ENCODE results near the gene STARD5.

STARD5 gene

DNA sequence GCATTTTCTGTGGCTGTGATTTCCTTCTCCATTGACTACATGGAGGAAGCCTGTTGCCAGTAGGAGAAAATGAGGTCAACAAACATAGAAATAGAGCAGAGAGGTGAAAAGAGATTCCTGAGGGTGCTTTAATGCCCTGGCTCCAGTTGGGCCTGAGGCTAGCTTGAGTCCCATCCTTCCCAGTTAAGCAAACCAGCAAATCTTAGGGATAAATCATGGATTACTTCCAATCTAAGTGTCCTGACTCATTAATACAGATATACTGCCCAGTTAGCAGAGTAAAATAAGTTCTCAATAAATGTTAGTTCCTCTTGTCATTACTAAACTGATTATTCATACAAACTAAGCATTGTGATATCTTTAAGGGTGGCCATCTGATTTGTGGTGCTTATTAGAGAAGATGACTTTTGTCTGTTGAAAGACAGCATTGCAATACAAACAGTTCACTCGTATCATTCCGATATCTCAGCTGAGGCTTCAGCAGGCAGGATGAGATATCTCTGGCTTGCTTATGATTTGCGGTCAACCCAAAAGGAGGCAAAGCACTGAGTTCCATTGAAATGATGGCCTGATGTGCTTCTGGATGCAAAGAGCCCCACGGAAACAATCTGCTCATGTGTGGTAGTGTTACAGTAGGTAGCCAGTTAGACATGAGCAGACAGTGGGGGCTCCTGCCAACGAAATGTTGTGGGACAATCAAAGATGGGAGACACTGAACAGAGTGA is 6.6 kb upstream of the STARD5 start:
- Histone ChIP-seq H3K4me1 (no peaks in the 10 kb centered on the region), H3K36me3 (ENCODE audit: control insufficient read depth, insufficient read depth, low read length) (no peaks in the 10 kb centered on the region), H3K4me3 (ENCODE audit: low read depth, low read length) (no peak overlapping the region), H3K9me3 (ENCODE audit: control insufficient read depth, low read length) (no peaks in the 10 kb centered on the region), H3K27ac (no peak overlapping the region), H3K27me3 (ENCODE audit: control insufficient read depth, insufficient read depth, low read length) (no peaks in the 10 kb centered on the region), H3K79me2 (no peaks in the 10 kb centered on the region), H3K4me2 (ENCODE audit: low read length) (no peak overlapping the region), H2AFZ (no peak overlapping the region), H3K9ac (no peak overlapping the region)
- TF ChIP-seq, protein P1, sequence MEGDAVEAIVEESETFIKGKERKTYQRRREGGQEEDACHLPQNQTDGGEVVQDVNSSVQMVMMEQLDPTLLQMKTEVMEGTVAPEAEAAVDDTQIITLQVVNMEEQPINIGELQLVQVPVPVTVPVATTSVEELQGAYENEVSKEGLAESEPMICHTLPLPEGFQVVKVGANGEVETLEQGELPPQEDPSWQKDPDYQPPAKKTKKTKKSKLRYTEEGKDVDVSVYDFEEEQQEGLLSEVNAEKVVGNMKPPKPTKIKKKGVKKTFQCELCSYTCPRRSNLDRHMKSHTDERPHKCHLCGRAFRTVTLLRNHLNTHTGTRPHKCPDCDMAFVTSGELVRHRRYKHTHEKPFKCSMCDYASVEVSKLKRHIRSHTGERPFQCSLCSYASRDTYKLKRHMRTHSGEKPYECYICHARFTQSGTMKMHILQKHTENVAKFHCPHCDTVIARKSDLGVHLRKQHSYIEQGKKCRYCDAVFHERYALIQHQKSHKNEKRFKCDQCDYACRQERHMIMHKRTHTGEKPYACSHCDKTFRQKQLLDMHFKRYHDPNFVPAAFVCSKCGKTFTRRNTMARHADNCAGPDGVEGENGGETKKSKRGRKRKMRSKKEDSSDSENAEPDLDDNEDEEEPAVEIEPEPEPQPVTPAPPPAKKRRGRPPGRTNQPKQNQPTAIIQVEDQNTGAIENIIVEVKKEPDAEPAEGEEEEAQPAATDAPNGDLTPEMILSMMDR (IDR thresholded peaks at IDR 0.05), result no peak

DNA sequence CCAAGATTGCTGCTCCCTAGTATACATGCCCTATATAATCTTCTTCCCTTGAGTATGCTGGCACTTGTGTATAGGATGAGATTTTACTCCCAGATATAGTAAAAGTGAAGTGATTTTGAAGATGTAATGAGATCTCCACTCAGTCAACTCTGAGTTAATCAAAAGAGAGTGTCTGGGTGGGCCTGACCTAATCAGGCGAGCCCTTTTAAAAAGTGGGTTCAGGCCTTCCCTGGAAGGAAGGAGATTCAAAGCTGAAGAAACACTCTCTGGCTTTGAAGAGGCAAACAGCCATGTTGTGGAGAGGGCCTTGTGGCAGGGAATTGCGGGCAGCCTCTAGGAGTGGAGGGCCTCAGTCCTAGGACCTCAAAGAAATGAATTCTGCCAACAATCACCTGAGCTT is 5.5 kb upstream of the STARD5 start:
- Histone ChIP-seq H3K27me3 (ENCODE audit: control insufficient read depth, insufficient read depth, low read length) (no peaks in the 10 kb centered on the region), H3K79me2 (no peaks in the 10 kb centered on the region), H3K4me2 (ENCODE audit: low read length) (no peak overlapping the region), H3K9me3 (ENCODE audit: control insufficient read depth, low read length) (no peaks in the 10 kb centered on the region), H2AFZ (no peak overlapping the region), H3K4me3 (ENCODE audit: low read depth, low read length) (no peak overlapping the region), H3K36me3 (ENCODE audit: control insufficient read depth, insufficient read depth, low read length) (no peaks in the 10 kb centered on the region), H3K4me1 (no peaks in the 10 kb centered on the region), H3K27ac (no peak overlapping the region), H3K9ac (no peak overlapping the region)
- TF ChIP-seq, protein P1 (IDR thresholded peaks at IDR 0.05), result no peak

DNA sequence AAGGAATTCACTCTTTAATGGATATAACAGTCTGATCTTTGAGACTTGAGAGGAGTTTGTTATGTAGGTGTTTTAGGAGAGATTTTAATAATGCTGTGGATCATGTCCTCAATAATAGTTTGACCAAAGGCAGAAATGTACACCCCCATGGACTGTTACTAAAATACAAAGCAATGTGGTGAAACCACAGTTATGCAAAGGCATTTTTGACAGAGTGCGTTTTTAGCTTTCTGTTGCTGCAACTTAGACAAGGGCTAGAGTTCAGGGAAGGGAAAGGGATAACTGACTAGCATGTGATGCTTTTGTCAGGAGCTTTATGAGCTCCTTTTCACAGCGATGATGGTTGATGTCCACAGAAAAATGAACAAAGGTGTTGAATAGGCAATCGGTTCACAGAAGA is 3.6 kb upstream of the STARD5 start:
- H3K27me3 ChIP-seq (ENCODE audit: control insufficient read depth, insufficient read depth, low read length), result no peaks in the 10 kb centered on the region
- H3K4me1 ChIP-seq, result no peaks in the 10 kb centered on the region
- H3K9ac ChIP-seq, result no peak overlapping the region
- no peaks in the 10 kb centered on the region for H3K36me3 ChIP-seq (ENCODE audit: control insufficient read depth, insufficient read depth, low read length)
- H3K9me3 ChIP-seq (ENCODE audit: control insufficient read depth, low read length), result no peaks in the 10 kb centered on the region
- H3K4me3 ChIP-seq (ENCODE audit: low read depth, low read length), result no peak overlapping the region
- no peak overlapping the region for H3K4me2 ChIP-seq (ENCODE audit: low read length)
- TF ChIP-seq, protein P1 (IDR thresholded peaks at IDR 0.05), result no peak
- no peak overlapping the region for H2AFZ ChIP-seq
- no peaks in the 10 kb centered on the region for H3K79me2 ChIP-seq
- no peak overlapping the region for H3K27ac ChIP-seq

DNA sequence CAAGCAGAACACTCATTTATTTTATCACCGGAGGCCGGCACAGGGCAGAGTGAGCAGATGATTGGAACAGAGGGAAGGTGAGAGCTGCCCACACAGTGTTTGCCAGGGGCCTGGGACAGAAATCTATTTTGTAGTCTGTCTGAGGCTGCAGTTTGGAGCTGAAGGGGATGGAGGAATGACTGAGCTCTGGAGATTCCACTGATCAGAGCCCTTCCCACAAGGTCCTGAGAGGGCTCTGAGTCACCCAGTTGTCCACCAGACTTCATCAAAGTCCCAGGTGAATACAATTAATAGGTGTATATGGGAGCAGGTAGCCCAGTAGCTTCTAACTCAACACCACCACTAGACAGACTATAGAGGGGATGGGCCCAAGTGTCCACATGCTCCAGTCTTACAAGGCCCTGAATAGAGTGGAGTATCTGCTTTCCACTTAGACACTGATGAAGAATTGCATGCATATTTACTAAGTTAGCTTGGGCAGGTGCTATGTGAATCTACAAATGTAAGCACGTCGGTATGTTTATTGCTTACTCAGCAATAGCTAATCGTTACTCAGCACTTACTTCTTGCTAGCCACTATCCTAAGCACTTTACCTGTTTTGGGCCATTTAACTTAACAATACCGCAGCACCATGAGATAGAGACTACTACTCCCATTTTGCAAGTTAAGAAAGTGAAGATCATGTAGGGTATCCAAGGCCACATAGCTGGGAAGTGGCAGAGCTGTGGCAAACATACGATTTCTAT is 2.7 kb upstream of the STARD5 start:
- H3K4me1 ChIP-seq, result no peaks in the 10 kb centered on the region
- H2AFZ ChIP-seq, result no peak overlapping the region
- no peak overlapping the region for H3K27ac ChIP-seq
- no peak overlapping the region for H3K4me2 ChIP-seq (ENCODE audit: low read length)
- H3K9me3 ChIP-seq (ENCODE audit: control insufficient read depth, low read length), result no peaks in the 10 kb centered on the region
- H3K79me2 ChIP-seq, result no peaks in the 10 kb centered on the region
- no peak overlapping the region for H3K4me3 ChIP-seq (ENCODE audit: low read depth, low read length)
- TF ChIP-seq, protein P1 (IDR thresholded peaks at IDR 0.05), result no peak
- no peak overlapping the region for H3K9ac ChIP-seq
- no peaks in the 10 kb centered on the region for H3K36me3 ChIP-seq (ENCODE audit: control insufficient read depth, insufficient read depth, low read length)
- H3K27me3 ChIP-seq (ENCODE audit: control insufficient read depth, insufficient read depth, low read length), result no peaks in the 10 kb centered on the region
